ENCODE results near the gene CPT1A.

GRCh38 chr11:68837583-68838571, 3.8 kb downstream of the CPT1A start:
- TF ChIP-seq CTCF (conservative IDR thresholded peaks at IDR 0.05; ENCODE audit: low read length) (no peak), EZH2phosphoT487 (IDR thresholded peaks at IDR 0.05; ENCODE audit: borderline replicate concordance) (no peak)
